Epidermal melanocyte (primary cell): ENCODE data around the gene MLANA.
A peak's percentile ranks its signal among the peaks of the same experiment; 100 is the strongest.
"Not testable (repeated sequence)": the region's sequence is repeated elsewhere in the genome, so short reads cannot be mapped to it uniquely, and the experiment has no call there.

Experiments
- DNase-seq: peaks from one replicate; pipeline ENCODE4 v3.0.0; 2011; ENCODE audit warnings: low spot score; ENCODE audit not compliant: insufficient read length

The MLANA gene

GRCh38 chr9:5869315-5870019, 21.2 kb upstream of the MLANA start:
- no peak for DNase-seq

- no peak for DNase-seq
These were observed 20.7 kb upstream of the MLANA start for GRCh38 chr9:5870020-5870339.

- no peak for DNase-seq
These were observed 20.0 kb upstream of the MLANA start for GRCh38 chr9:5870691-5871090.

GRCh38 chr9:5871785-5872184, 18.9 kb upstream of the MLANA start:
- DNase-seq = no peak

- DNase-seq = no peak
These were observed 18.2 kb upstream of the MLANA start for GRCh38 chr9:5872511-5872910.

- DNase-seq = no peak
These were observed 17.2 kb upstream of the MLANA start for GRCh38 chr9:5873439-5873838.

GRCh38 chr9:5874048-5874447, 16.6 kb upstream of the MLANA start:
- DNase-seq = no peak

- no peak for DNase-seq
These were observed 14.7 kb upstream of the MLANA start for GRCh38 chr9:5876026-5876425.

- no peak for DNase-seq
These were observed 14.0 kb upstream of the MLANA start for GRCh38 chr9:5876711-5877110.

GRCh38 chr9:5879419-5880181, 11.1 kb upstream of the MLANA start:
- DNase-seq = no peak

- not testable (repeated sequence) for DNase-seq
These were observed 8.3 kb upstream of the MLANA start for GRCh38 chr9:5882244-5883012.

GRCh38 chr9:5884191-5884590, 6.5 kb upstream of the MLANA start:
- DNase-seq = no peak

GRCh38 chr9:5886114-5886939, 4.4 kb upstream of the MLANA start:
- DNase-seq = no peak

GRCh38 chr9:5892456-5893133, 1.9 kb downstream of the MLANA start:
- no peak for DNase-seq

- DNase-seq = no peak
These were observed 2.4 kb downstream of the MLANA start for GRCh38 chr9:5893134-5893505.

- DNase-seq = no peak
These were observed 3.0 kb downstream of the MLANA start for GRCh38 chr9:5893591-5894236.

- no peak for DNase-seq
These were observed 3.7 kb downstream of the MLANA start for GRCh38 chr9:5894237-5894959.

- peak; percentile 44 for DNase-seq
These were observed 5.1 kb downstream of the MLANA start for GRCh38 chr9:5895782-5896181.

GRCh38 chr9:5896863-5897262, 6.2 kb downstream of the MLANA start:
- DNase-seq = no peak

GRCh38 chr9:5897851-5898250, 7.2 kb downstream of the MLANA start:
- DNase-seq = no peak
